ENCODE data around the gene ARL9.

The ARL9 gene

GRCh38 chr4:56469489-56470210 is 35.9 kb upstream of the ARL9 start:
- TF ChIP-seq TAF1 (IDR thresholded peaks at IDR 0.05; ENCODE audit: borderline replicate concordance, low read depth, low read length), result no peak
- no peak for TF ChIP-seq POLR2AphosphoS5 (IDR thresholded peaks at IDR 0.05; ENCODE audit: low read depth, low read length)
- no peak for TF ChIP-seq POLR2A (IDR thresholded peaks at IDR 0.05; ENCODE audit: low read depth, low read length)
- FAIRE-seq (no peak), DNase-seq (ENCODE audit: insufficient read length) (no peak)

- TF ChIP-seq TAF1 (IDR thresholded peaks at IDR 0.05; ENCODE audit: borderline replicate concordance, low read depth, low read length), result no peak
- TF ChIP-seq POLR2A (IDR thresholded peaks at IDR 0.05; ENCODE audit: low read depth, low read length), result no peak
- no peak for TF ChIP-seq POLR2AphosphoS5 (IDR thresholded peaks at IDR 0.05; ENCODE audit: low read depth, low read length)
- DNase-seq (ENCODE audit: insufficient read length) (no peak), FAIRE-seq (no peak)
These were observed 29.7 kb upstream of the ARL9 start for GRCh38 chr4:56475917-56476316.

GRCh38 chr4:56477192-56477702 is 28.3 kb upstream of the ARL9 start:
- TF ChIP-seq TAF1 (IDR thresholded peaks at IDR 0.05; ENCODE audit: borderline replicate concordance, low read depth, low read length), result no peak
- TF ChIP-seq POLR2A (IDR thresholded peaks at IDR 0.05; ENCODE audit: low read depth, low read length), result no peak
- TF ChIP-seq POLR2AphosphoS5 (IDR thresholded peaks at IDR 0.05; ENCODE audit: low read depth, low read length), result no peak
- FAIRE-seq (no peak), DNase-seq (ENCODE audit: insufficient read length) (no peak)

GRCh38 chr4:56480691-56481090 is 24.9 kb upstream of the ARL9 start:
- FAIRE-seq (no peak), DNase-seq (ENCODE audit: insufficient read length) (no peak)
- TF ChIP-seq POLR2AphosphoS5 (IDR thresholded peaks at IDR 0.05; ENCODE audit: low read depth, low read length), result no peak
- no peak for TF ChIP-seq POLR2A (IDR thresholded peaks at IDR 0.05; ENCODE audit: low read depth, low read length)

- FAIRE-seq (no peak), DNase-seq (ENCODE audit: insufficient read length) (no peak)
- no peak for TF ChIP-seq POLR2A (IDR thresholded peaks at IDR 0.05; ENCODE audit: low read depth, low read length)
- TF ChIP-seq POLR2AphosphoS5 (IDR thresholded peaks at IDR 0.05; ENCODE audit: low read depth, low read length), result no peak
- TF ChIP-seq TAF1 (IDR thresholded peaks at IDR 0.05; ENCODE audit: borderline replicate concordance, low read depth, low read length), result no peak
These were observed 9.3 kb upstream of the ARL9 start for GRCh38 chr4:56496241-56496640.

GRCh38 chr4:56511098-56511497 is 5.5 kb downstream of the ARL9 start:
- DNase-seq (ENCODE audit: insufficient read length) (no peak), FAIRE-seq (no peak)
- no peak for TF ChIP-seq POLR2A (IDR thresholded peaks at IDR 0.05; ENCODE audit: low read depth, low read length)
- TF ChIP-seq TAF1 (IDR thresholded peaks at IDR 0.05; ENCODE audit: borderline replicate concordance, low read depth, low read length), result no peak
- no peak for TF ChIP-seq POLR2AphosphoS5 (IDR thresholded peaks at IDR 0.05; ENCODE audit: low read depth, low read length)

- TF ChIP-seq TAF1 (IDR thresholded peaks at IDR 0.05; ENCODE audit: borderline replicate concordance, low read depth, low read length) (no peak), POLR2AphosphoS5 (IDR thresholded peaks at IDR 0.05; ENCODE audit: low read depth, low read length) (no peak), POLR2A (IDR thresholded peaks at IDR 0.05; ENCODE audit: low read depth, low read length) (no peak)
- FAIRE-seq (no peak), DNase-seq (ENCODE audit: insufficient read length) (no peak)
These were observed 6.6 kb downstream of the ARL9 start for GRCh38 chr4:56512166-56512565.

- DNase-seq (ENCODE audit: insufficient read length) (no peak), FAIRE-seq (no peak)
- TF ChIP-seq POLR2A (IDR thresholded peaks at IDR 0.05; ENCODE audit: low read depth, low read length), result no peak
- no peak for TF ChIP-seq POLR2AphosphoS5 (IDR thresholded peaks at IDR 0.05; ENCODE audit: low read depth, low read length)
- TF ChIP-seq TAF1 (IDR thresholded peaks at IDR 0.05; ENCODE audit: borderline replicate concordance, low read depth, low read length), result no peak
These were observed 7.9 kb downstream of the ARL9 start for GRCh38 chr4:56513517-56513916.

GRCh38 chr4:56530269-56531148 is 24.9 kb downstream of the ARL9 start:
- FAIRE-seq (peak; percentile 80), DNase-seq (ENCODE audit: insufficient read length) (peak; percentile 62)
- no peak for TF ChIP-seq POLR2AphosphoS5 (IDR thresholded peaks at IDR 0.05; ENCODE audit: low read depth, low read length)
- TF ChIP-seq TAF1 (IDR thresholded peaks at IDR 0.05; ENCODE audit: borderline replicate concordance, low read depth, low read length), result no peak
- no peak for TF ChIP-seq POLR2A (IDR thresholded peaks at IDR 0.05; ENCODE audit: low read depth, low read length)

- TF ChIP-seq POLR2A (IDR thresholded peaks at IDR 0.05; ENCODE audit: low read depth, low read length), result no peak
- no peak for TF ChIP-seq TAF1 (IDR thresholded peaks at IDR 0.05; ENCODE audit: borderline replicate concordance, low read depth, low read length)
- no peak for TF ChIP-seq POLR2AphosphoS5 (IDR thresholded peaks at IDR 0.05; ENCODE audit: low read depth, low read length)
- DNase-seq (ENCODE audit: insufficient read length) (no peak), FAIRE-seq (no peak)
These were observed 25.7 kb downstream of the ARL9 start for GRCh38 chr4:56531149-56531770.

GRCh38 chr4:56531823-56532222 is 26.2 kb downstream of the ARL9 start:
- DNase-seq (ENCODE audit: insufficient read length), result no peak
- TF ChIP-seq POLR2AphosphoS5 (IDR thresholded peaks at IDR 0.05; ENCODE audit: low read depth, low read length) (no peak), TAF1 (IDR thresholded peaks at IDR 0.05; ENCODE audit: borderline replicate concordance, low read depth, low read length) (no peak), POLR2A (IDR thresholded peaks at IDR 0.05; ENCODE audit: low read depth, low read length) (no peak)
- no peak for FAIRE-seq

Data from GM12892 (cell line).